ENCODE measurements around the gene CCDC112. TPM values are rescaled to one million over a fixed set of nuclear protein-coding genes. Genes with fewer than 3 reads are reported as not detected.

Gene CCDC112, protein sequence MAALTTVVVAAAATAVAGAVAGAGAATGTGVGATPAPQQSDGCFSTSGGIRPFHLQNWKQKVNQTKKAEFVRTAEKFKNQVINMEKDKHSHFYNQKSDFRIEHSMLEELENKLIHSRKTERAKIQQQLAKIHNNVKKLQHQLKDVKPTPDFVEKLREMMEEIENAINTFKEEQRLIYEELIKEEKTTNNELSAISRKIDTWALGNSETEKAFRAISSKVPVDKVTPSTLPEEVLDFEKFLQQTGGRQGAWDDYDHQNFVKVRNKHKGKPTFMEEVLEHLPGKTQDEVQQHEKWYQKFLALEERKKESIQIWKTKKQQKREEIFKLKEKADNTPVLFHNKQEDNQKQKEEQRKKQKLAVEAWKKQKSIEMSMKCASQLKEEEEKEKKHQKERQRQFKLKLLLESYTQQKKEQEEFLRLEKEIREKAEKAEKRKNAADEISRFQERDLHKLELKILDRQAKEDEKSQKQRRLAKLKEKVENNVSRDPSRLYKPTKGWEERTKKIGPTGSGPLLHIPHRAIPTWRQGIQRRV
- polyA plus RNA-seq (2013) = 13.3 TPM

DNA sequence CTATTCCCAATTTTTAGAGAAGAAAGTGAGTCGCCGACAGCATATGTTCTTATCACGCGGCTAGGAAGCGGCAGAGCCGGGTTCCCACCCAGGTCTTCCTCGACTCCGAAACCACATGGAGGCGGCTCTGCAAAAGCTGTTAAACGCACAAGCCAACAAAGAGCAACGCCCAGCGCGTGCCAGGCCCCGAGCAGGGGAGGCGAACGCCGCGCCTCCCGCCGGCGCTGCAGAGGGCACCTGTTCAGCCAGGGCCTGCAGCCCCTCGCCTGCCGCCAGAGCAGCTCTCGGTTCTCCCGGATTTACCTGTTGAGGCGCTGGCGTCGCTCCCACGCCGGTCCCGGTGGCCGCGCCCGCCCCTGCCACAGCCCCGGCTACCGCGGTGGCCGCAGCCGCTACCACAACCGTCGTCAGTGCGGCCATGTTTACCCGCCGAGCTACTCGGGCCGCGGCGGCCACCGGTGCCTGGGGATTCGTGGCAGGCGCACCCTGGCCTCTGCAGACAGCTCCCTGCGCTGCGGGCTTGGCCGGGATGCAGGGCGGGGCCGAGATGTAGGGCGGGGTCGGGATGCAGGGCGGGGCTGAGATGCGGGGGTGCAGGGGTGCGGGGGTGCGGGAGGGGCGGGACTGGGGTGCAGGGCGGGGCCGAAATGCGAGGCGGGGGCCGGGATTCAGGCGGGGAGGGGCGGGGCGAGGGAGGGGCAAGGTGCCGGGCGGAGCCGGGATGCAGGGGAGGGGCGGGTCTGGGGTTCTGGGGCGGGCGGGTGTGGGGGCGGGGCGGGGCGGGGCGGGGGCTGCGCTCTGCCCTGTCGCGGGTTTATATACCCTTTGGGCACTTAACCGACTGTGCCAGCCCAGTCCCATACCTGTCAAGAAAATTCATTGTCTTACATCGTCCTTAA lies at the start of gene CCDC112:
CCDC112 (minus strand) TSS at position 531 of the 899 bp plus-strand sequence; CDS start at position 420, 111 bp downstream.
- CTCF ChIA-PET = interaction anchor here (1.1 to 2.1 kb wide), 3 partner anchors 10 to 200 kb away, joined by 4 to 8 read pairs (median 6); partner anchors contain the start of gene PGGT1B
- peaks cover 0 to 12% (median 0%) of the 10 kb centered on the region in 5 experiments for H3K9me3 ChIP-seq (ENCODE audit: control extremely low read depth in 1 of 5, control insufficient read depth in 4 of 5, insufficient read depth in 2 of 5, low read depth in 1 of 5, low read length in 4 of 5)
- WGBS (ENCODE audit: insufficient coverage) = under 1% methylated on average over 39 of the region's 86 CpGs
- POLR2A ChIA-PET = interaction anchor here (0.5 to 0.7 kb wide), 3 partner anchors 13 to 544 kb away, joined by 3 to 5 read pairs (median 4); no protein-coding TSS in a partner anchor
- H3K4me3 ChIP-seq (ENCODE audit: control insufficient read depth in 1 of 7, extremely low read depth in 1 of 7, insufficient read depth in 4 of 7, low read depth in 2 of 7, low read length in 6 of 7) = peak within 1 kb of the TSS; percentile 59 to 85 (median 76)
- peaks cover 8 to 12% (median 10%) of the 10 kb centered on the region in 4 experiments for H3K4me1 ChIP-seq (ENCODE audit: control extremely low read depth in 1 of 4, control insufficient read depth in 4 of 4, insufficient read depth in 4 of 4, low read length in 3 of 4)
- H3K27me3 ChIP-seq (replicated peaks in 2 of 5; ENCODE audit: control insufficient read depth in 4 of 5, insufficient read depth in 5 of 5, low read length in 4 of 5) = no peaks in the 10 kb centered on the region
- no peak within 1 kb of the TSS for H3K27ac ChIP-seq (ENCODE audit: insufficient read depth in 1 of 2, low read depth in 1 of 2, low read length in 2 of 2, poor library complexity in 1 of 2, severe bottlenecking in 2 of 2)
- peak; percentile 73 to 89 (median 82) for DNase-seq
- H3K36me3 ChIP-seq (ENCODE audit: control insufficient read depth in 4 of 4, insufficient read depth in 4 of 4, low read length in 3 of 4) = no peaks in the 10 kb centered on the region

DNA sequence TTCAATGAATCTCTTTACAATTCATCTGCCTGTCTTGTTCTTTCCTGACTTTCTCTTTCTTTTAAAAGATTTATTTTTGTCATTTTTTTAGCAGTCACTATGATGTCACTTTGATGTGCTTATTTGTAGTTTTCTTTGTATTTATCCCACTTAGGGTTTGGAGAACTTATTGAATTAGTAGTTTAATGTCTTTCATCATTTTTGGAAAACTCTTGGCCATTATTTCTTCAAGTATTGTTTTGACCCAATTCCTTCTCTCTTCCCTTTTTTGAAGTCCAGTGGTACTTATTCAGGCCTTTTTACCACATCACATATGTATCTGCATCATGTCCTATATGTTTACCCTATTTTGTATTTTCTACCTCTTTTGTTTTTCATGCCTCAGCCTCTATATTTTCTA lies 48.9 kb upstream of the CCDC112 start:
- H3K36me3 ChIP-seq (ENCODE audit: control insufficient read depth in 4 of 4, insufficient read depth in 4 of 4, low read length in 3 of 4) = no peaks in the 10 kb centered on the region
- peaks cover 0 to 2% (median 0%) of the 10 kb centered on the region in 5 experiments for H3K9me3 ChIP-seq (ENCODE audit: control extremely low read depth in 1 of 5, control insufficient read depth in 4 of 5, insufficient read depth in 2 of 5, low read depth in 1 of 5, low read length in 4 of 5)
- CTCF ChIA-PET = no interaction called here
- no peaks in the 10 kb centered on the region for H3K27me3 ChIP-seq (replicated peaks in 2 of 5; ENCODE audit: control insufficient read depth in 4 of 5, insufficient read depth in 5 of 5, low read length in 4 of 5)
- no peak for DNase-seq
- no peak overlapping the region for H3K27ac ChIP-seq (ENCODE audit: insufficient read depth in 1 of 2, low read depth in 1 of 2, low read length in 2 of 2, poor library complexity in 1 of 2, severe bottlenecking in 2 of 2)
- POLR2A ChIA-PET = no interaction called here
- H3K4me1 ChIP-seq (ENCODE audit: control extremely low read depth in 1 of 4, control insufficient read depth in 4 of 4, insufficient read depth in 4 of 4, low read length in 3 of 4) = no peaks in the 10 kb centered on the region
- H3K4me3 ChIP-seq (ENCODE audit: control insufficient read depth in 1 of 7, extremely low read depth in 1 of 7, insufficient read depth in 4 of 7, low read depth in 2 of 7, low read length in 6 of 7) = no peak overlapping the region

DNA sequence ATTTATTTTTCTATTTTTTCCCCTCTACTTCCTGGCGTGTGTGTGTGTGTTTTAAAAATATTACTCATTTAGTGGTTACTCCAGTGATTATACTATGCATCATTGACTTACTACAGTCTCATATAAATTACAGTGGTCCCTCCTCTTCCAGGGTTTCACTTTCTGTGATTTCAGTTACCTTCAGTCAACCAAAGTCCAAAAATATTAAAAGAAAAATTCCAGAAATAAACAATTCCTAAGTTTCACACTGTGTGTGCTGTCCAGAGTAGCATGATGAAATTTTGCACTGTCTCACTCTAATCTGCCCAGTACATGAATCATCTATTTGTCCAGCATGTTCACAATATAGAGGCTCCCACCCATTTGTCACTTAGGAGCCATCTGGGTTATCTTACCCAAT lies 47.4 kb upstream of the CCDC112 start:
- POLR2A ChIA-PET = no interaction called here
- H3K4me1 ChIP-seq (ENCODE audit: control extremely low read depth in 1 of 4, control insufficient read depth in 4 of 4, insufficient read depth in 4 of 4, low read length in 3 of 4) = no peaks in the 10 kb centered on the region
- no peaks in the 10 kb centered on the region for H3K27me3 ChIP-seq (replicated peaks in 2 of 5; ENCODE audit: control insufficient read depth in 4 of 5, insufficient read depth in 5 of 5, low read length in 4 of 5)
- H3K36me3 ChIP-seq (ENCODE audit: control insufficient read depth in 4 of 4, insufficient read depth in 4 of 4, low read length in 3 of 4) = no peaks in the 10 kb centered on the region
- H3K9me3 ChIP-seq (ENCODE audit: control extremely low read depth in 1 of 5, control insufficient read depth in 4 of 5, insufficient read depth in 2 of 5, low read depth in 1 of 5, low read length in 4 of 5) = peaks cover 0 to 2% (median 0%) of the 10 kb centered on the region in 5 experiments
- DNase-seq = no peak
- CTCF ChIA-PET = no interaction called here
- no peak overlapping the region for H3K27ac ChIP-seq (ENCODE audit: insufficient read depth in 1 of 2, low read depth in 1 of 2, low read length in 2 of 2, poor library complexity in 1 of 2, severe bottlenecking in 2 of 2)
- WGBS (ENCODE audit: insufficient coverage) = no CpG with 5 or more reads among the region's 1 CpG
- no peak overlapping the region for H3K4me3 ChIP-seq (ENCODE audit: control insufficient read depth in 1 of 7, extremely low read depth in 1 of 7, insufficient read depth in 4 of 7, low read depth in 2 of 7, low read length in 6 of 7)

DNA sequence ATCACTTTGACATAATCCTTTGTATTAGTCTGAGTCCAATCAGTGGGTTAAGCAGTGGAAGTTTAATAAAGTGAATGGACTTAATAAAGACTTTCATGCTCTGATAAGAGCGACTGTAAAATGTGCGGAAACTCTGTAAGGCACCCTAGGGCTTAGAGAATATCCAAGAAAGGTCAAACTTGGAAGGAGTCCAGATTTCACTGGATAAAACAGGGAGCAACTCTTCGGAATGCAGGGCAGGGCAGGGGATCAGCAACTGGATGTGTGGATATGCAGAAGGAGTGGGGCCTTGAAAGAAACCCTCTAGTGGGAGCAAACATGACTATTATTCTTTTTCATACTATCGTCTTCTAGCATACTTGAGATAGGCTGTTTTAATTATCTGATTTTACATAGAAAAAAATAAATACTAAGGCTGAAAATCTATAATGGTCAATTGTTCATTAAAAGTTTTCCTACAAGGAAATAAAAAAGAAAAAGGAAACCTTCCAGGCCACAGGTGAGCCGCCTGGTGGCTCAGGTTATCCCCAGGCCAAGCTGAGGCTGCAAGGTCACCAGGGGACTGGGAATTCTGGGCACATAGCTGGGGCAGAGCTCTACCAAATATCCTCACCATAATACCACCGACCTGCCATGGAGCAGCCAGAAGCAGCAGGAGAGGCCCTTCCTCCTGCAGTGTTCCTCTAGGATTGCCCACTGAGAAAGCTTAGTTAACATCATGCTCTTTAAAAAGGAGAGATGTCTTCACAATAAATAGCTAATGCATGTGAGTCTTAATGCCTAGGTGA lies 46.3 kb upstream of the CCDC112 start:
- ChIA-PET CTCF (no interaction called here), POLR2A (no interaction called here)
- DNase-seq = no peak
- Histone ChIP-seq H3K4me3 (ENCODE audit: control insufficient read depth in 1 of 7, extremely low read depth in 1 of 7, insufficient read depth in 4 of 7, low read depth in 2 of 7, low read length in 6 of 7) (no peak overlapping the region), H3K36me3 (ENCODE audit: control insufficient read depth in 4 of 4, insufficient read depth in 4 of 4, low read length in 3 of 4) (no peaks in the 10 kb centered on the region), H3K27ac (ENCODE audit: insufficient read depth in 1 of 2, low read depth in 1 of 2, low read length in 2 of 2, poor library complexity in 1 of 2, severe bottlenecking in 2 of 2) (no peak overlapping the region), H3K27me3 (replicated peaks in 2 of 5; ENCODE audit: control insufficient read depth in 4 of 5, insufficient read depth in 5 of 5, low read length in 4 of 5) (no peaks in the 10 kb centered on the region), H3K9me3 (ENCODE audit: control extremely low read depth in 1 of 5, control insufficient read depth in 4 of 5, insufficient read depth in 2 of 5, low read depth in 1 of 5, low read length in 4 of 5) (peaks cover 0 to 2% (median 0%) of the 10 kb centered on the region in 5 experiments), H3K4me1 (ENCODE audit: control extremely low read depth in 1 of 4, control insufficient read depth in 4 of 4, insufficient read depth in 4 of 4, low read length in 3 of 4) (no peaks in the 10 kb centered on the region)
- WGBS (ENCODE audit: insufficient coverage) = 100% methylated on average over 2 of the region's 6 CpGs

DNA sequence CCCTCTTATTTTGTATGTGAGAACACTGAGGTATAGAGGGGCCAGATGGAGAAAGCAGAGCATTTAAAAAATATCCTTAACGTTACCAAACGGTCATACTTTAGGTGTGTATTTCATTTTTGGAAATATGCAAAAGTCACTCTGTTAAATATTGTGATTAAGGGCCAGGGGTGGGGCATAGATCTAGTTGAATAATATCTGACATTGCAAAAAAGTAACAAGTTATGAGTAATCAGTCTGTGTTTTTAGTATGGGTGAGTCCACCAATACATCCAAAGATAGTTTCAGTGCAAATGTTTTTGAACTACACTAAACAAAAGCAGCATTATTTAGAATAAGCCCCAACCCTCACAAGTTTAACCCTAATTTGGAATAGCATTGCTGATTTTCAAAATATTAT lies 45.3 kb upstream of the CCDC112 start:
- Histone ChIP-seq H3K9me3 (ENCODE audit: control extremely low read depth in 1 of 5, control insufficient read depth in 4 of 5, insufficient read depth in 2 of 5, low read depth in 1 of 5, low read length in 4 of 5) (peaks cover 0 to 2% (median 0%) of the 10 kb centered on the region in 5 experiments), H3K27ac (ENCODE audit: insufficient read depth in 1 of 2, low read depth in 1 of 2, low read length in 2 of 2, poor library complexity in 1 of 2, severe bottlenecking in 2 of 2) (no peak overlapping the region), H3K4me1 (ENCODE audit: control extremely low read depth in 1 of 4, control insufficient read depth in 4 of 4, insufficient read depth in 4 of 4, low read length in 3 of 4) (no peaks in the 10 kb centered on the region), H3K27me3 (replicated peaks in 2 of 5; ENCODE audit: control insufficient read depth in 4 of 5, insufficient read depth in 5 of 5, low read length in 4 of 5) (no peaks in the 10 kb centered on the region), H3K36me3 (ENCODE audit: control insufficient read depth in 4 of 4, insufficient read depth in 4 of 4, low read length in 3 of 4) (no peaks in the 10 kb centered on the region), H3K4me3 (ENCODE audit: control insufficient read depth in 1 of 7, extremely low read depth in 1 of 7, insufficient read depth in 4 of 7, low read depth in 2 of 7, low read length in 6 of 7) (no peak overlapping the region)
- 100% methylated on average over 2 of the region's 2 CpGs for WGBS (ENCODE audit: insufficient coverage)
- ChIA-PET CTCF (no interaction called here), POLR2A (no interaction called here)
- no peak for DNase-seq

DNA sequence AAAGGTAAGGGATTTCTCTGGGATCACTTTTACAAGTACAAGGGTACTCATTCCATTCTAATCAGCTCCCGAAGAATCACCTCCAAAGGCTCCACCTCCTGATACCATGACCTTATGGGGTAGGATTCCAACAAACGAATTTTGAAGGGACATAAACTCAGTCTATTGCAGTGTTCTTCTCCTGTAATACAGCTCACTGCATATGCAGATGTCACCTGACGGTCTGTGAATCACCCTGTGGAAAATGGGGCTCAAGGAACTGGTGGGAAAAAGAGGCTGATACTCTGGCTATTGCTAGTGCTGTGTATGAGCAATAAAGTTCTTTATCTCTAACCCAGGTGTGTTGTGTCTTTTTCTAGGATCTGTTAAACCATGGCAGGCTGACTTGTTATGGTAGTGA lies 42.4 kb upstream of the CCDC112 start:
- ChIA-PET CTCF (no interaction called here), POLR2A (no interaction called here)
- Histone ChIP-seq H3K36me3 (ENCODE audit: control insufficient read depth in 4 of 4, insufficient read depth in 4 of 4, low read length in 3 of 4) (no peaks in the 10 kb centered on the region), H3K4me3 (ENCODE audit: control insufficient read depth in 1 of 7, extremely low read depth in 1 of 7, insufficient read depth in 4 of 7, low read depth in 2 of 7, low read length in 6 of 7) (no peak overlapping the region), H3K4me1 (ENCODE audit: control extremely low read depth in 1 of 4, control insufficient read depth in 4 of 4, insufficient read depth in 4 of 4, low read length in 3 of 4) (no peaks in the 10 kb centered on the region), H3K27ac (ENCODE audit: insufficient read depth in 1 of 2, low read depth in 1 of 2, low read length in 2 of 2, poor library complexity in 1 of 2, severe bottlenecking in 2 of 2) (no peak overlapping the region), H3K9me3 (ENCODE audit: control extremely low read depth in 1 of 5, control insufficient read depth in 4 of 5, insufficient read depth in 2 of 5, low read depth in 1 of 5, low read length in 4 of 5) (no peaks in the 10 kb centered on the region), H3K27me3 (replicated peaks in 2 of 5; ENCODE audit: control insufficient read depth in 4 of 5, insufficient read depth in 5 of 5, low read length in 4 of 5) (peaks cover 0 to 4% (median 0%) of the 10 kb centered on the region in 5 experiments)
- no peak for DNase-seq
- WGBS (ENCODE audit: insufficient coverage) = 89% methylated on average over 2 of the region's 3 CpGs

All from common myeloid progenitor, CD34-positive (primary cell).